Measurements from ENCODE around the gene LYRM9. TPM values are rescaled to one million over a fixed set of nuclear protein-coding genes. Genes with fewer than 3 reads are reported as not detected.
"Not testable (repeated sequence)": the region's sequence is repeated elsewhere in the genome, so short reads cannot be mapped to it uniquely, and the experiment has no call there.

Gene LYRM9
- total and polyA plus RNA-seq, 10 of the 15 experiments (the other 5 are each of a cell fraction or from before 2014, with no cell fraction given), result 1.8 to 8.3 (median 4.6) TPM

GRCh38 chr17:27840688-27841087 lies 52.5 kb downstream of the LYRM9 start (continued):
- TF ChIP-seq ZBTB4 (CRISPR knock-in tag; IDR thresholded peaks at IDR 0.05), result no peak
- TF ChIP-seq PAX8 (IDR thresholded peaks at IDR 0.05), result no peak
- no peak for TF ChIP-seq YBX1 (IDR thresholded peaks at IDR 0.05)
- no peak for TF ChIP-seq ZNF274 (IDR thresholded peaks at IDR 0.05; ENCODE audit: insufficient read depth, insufficient read length)
- no peak for TF ChIP-seq CEBPZ (IDR thresholded peaks at IDR 0.05; ENCODE audit: low read depth, low read length)

GRCh38 chr17:27840406-27840678 lies 52.8 kb downstream of the LYRM9 start:
- no CpG with 5 or more reads among the region's 1 CpG for WGBS (ENCODE audit: insufficient coverage, insufficient replicate concordance, low lambda C conversion rate, missing lambda C conversion rate)
- not testable (repeated sequence) for H3K4me2 ChIP-seq (ENCODE audit: control insufficient read depth, insufficient read depth)

GRCh38 chr17:27839571-27840405 lies 53.4 kb downstream of the LYRM9 start:
- WGBS (ENCODE audit: insufficient coverage, insufficient replicate concordance, low lambda C conversion rate, missing lambda C conversion rate), result 42% methylated on average over 1 of the region's 4 CpGs

More at GRCh38 chr17:27840406-27840678, 52.8 kb downstream of the LYRM9 start:
- DNase-seq (ENCODE audit: low read depth, low spot score); ATAC-seq; H4K20me1 ChIP-seq (ENCODE audit: control insufficient read depth, insufficient read depth); in situ Hi-C loops (cut with MboI); H2AFZ ChIP-seq (ENCODE audit: control insufficient read depth, low read depth, low read length); intact Hi-C loops (cut with micrococcal nuclease; ENCODE audit: unreplicated experiment); H3K79me2 ChIP-seq (ENCODE audit: control insufficient read depth, insufficient read depth, low read length); FAIRE-seq; H3K9me3 ChIP-seq (replicated peaks; ENCODE audit: control insufficient read depth, insufficient read depth, low read length); BruUV-seq (replicated peaks); CTCF ChIA-PET; H3K27ac ChIP-seq (ENCODE audit: control insufficient read depth, insufficient read depth); H3K27me3 ChIP-seq (replicated peaks in 1 of 2; ENCODE audit: control insufficient read depth in 2 of 2, insufficient read depth in 2 of 2, low read length in 1 of 2); H3K9ac ChIP-seq (ENCODE audit: control insufficient read depth, insufficient read depth, low read length); SMC1A ChIA-PET (ENCODE audit: uncharacterized antibody, unreplicated experiment); H3K36me3 ChIP-seq (ENCODE audit: control insufficient read depth in 2 of 2, insufficient read depth in 2 of 2, low read length in 1 of 2); H3K4me1 ChIP-seq (ENCODE audit: control insufficient read depth, insufficient read depth, low read length); H3K4me3 ChIP-seq; POLR2A ChIA-PET: not testable (repeated sequence)
- RAD21 ChIA-PET (ENCODE audit: unreplicated experiment), result interaction anchor here (1.0 kb wide), 1 partner anchor 35 kb away, joined by 3 read pairs; no protein-coding TSS in a partner anchor

More at GRCh38 chr17:27839571-27840405, 53.4 kb downstream of the LYRM9 start:
- SMC1A ChIA-PET (ENCODE audit: uncharacterized antibody, unreplicated experiment); H3K36me3 ChIP-seq (ENCODE audit: control insufficient read depth in 2 of 2, insufficient read depth in 2 of 2, low read length in 1 of 2); RAD21 ChIA-PET (ENCODE audit: unreplicated experiment); H3K27me3 ChIP-seq (replicated peaks in 1 of 2; ENCODE audit: control insufficient read depth in 2 of 2, insufficient read depth in 2 of 2, low read length in 1 of 2); BruUV-seq (replicated peaks); H2AFZ ChIP-seq (ENCODE audit: control insufficient read depth, low read depth, low read length); intact Hi-C loops (cut with micrococcal nuclease; ENCODE audit: unreplicated experiment); in situ Hi-C loops (cut with MboI); H3K79me2 ChIP-seq (ENCODE audit: control insufficient read depth, insufficient read depth, low read length); DNase-seq (ENCODE audit: low read depth, low spot score); H3K4me2 ChIP-seq (ENCODE audit: control insufficient read depth, insufficient read depth); ATAC-seq; H4K20me1 ChIP-seq (ENCODE audit: control insufficient read depth, insufficient read depth); POLR2A ChIA-PET; H3K27ac ChIP-seq (ENCODE audit: control insufficient read depth, insufficient read depth); H3K9ac ChIP-seq (ENCODE audit: control insufficient read depth, insufficient read depth, low read length); H3K9me3 ChIP-seq (replicated peaks; ENCODE audit: control insufficient read depth, insufficient read depth, low read length); H3K4me1 ChIP-seq (ENCODE audit: control insufficient read depth, insufficient read depth, low read length); CTCF ChIA-PET; H3K4me3 ChIP-seq: not testable (repeated sequence)
- peak; percentile 90 for FAIRE-seq

Data from GM12878 (cell line).